ENCODE measurements around the gene C11orf91. TPM values are rescaled to one million over a fixed set of nuclear protein-coding genes. Genes with fewer than 3 reads are reported as not detected.
A peak's percentile ranks its signal among the peaks of the same experiment; 100 is the strongest.

Gene C11orf91
- total and polyA plus RNA-seq, 2 of the 4 experiments (the other 2 are of a cell fraction) = 0.10 TPM; not detected in 1

- H2BK15ac ChIP-seq (ENCODE audit: low read depth, low read length) = no peak overlapping the region
- dilution Hi-C loops (cut with HindIII; ENCODE audit: low sequenced_read_pairs, unreplicated experiment) = no loop called here
- in situ Hi-C loops (cut with MboI; ENCODE audit: low sequenced_read_pairs) = loop anchor here (10.0 kb wide), 1 partner anchor 383 kb away; no protein-coding TSS in a partner anchor
- no peak overlapping the region for H3K4ac ChIP-seq (ENCODE audit: low read depth, low read length)
- H3K9me3 ChIP-seq (ENCODE audit: control insufficient read depth, insufficient read depth, low read length) = no peaks in the 10 kb centered on the region
- H3K27ac ChIP-seq (ENCODE audit: insufficient read depth, low read length) = no peak overlapping the region
- H3K4me3 ChIP-seq (ENCODE audit: insufficient read depth, low read depth, low read length) = no peak overlapping the region
- H4K8ac ChIP-seq (ENCODE audit: low read depth in 2 of 2, low read length in 2 of 2) = no peak overlapping the region
- H4K20me1 ChIP-seq (ENCODE audit: insufficient read depth, low read length) = no peaks in the 10 kb centered on the region
- no peak overlapping the region for H3K23ac ChIP-seq (ENCODE audit: low read depth, low read length)
- H3K56ac ChIP-seq (ENCODE audit: extremely low read depth, insufficient read depth, low read length) = no peak overlapping the region
- no peak overlapping the region for H2AK5ac ChIP-seq (ENCODE audit: low read depth, low read length)
- ChIA-PET POLR2A (ENCODE audit: unreplicated experiment) (no interaction called here), CTCF (no interaction called here)
- H3K9ac ChIP-seq (ENCODE audit: low read depth, low read length) = no peak overlapping the region
- BruUV-seq (replicated peaks) = no TSS peak
- no peak overlapping the region for H3K4me2 ChIP-seq (ENCODE audit: low read depth, low read length)
- no peak overlapping the region for H4K5ac ChIP-seq (ENCODE audit: low read depth, low read length)
- intact Hi-C loops (cut with micrococcal nuclease) = no loop called here
- no peak overlapping the region for H4K91ac ChIP-seq (ENCODE audit: insufficient read depth, low read depth, low read length)
- H3K36me3 ChIP-seq (ENCODE audit: control insufficient read depth, insufficient read depth, low read length) = peaks cover 3% of the 10 kb centered on the region; the same call in 1 of the 2 replicates
- H3K79me1 ChIP-seq (ENCODE audit: low read depth in 1 of 2, low read length in 2 of 2) = peaks cover 0 to 12% of the 10 kb centered on the region in 2 experiments; a peak in 2 of 4 replicates
- peaks cover 9% of the 10 kb centered on the region for H3K4me1 ChIP-seq (ENCODE audit: control insufficient read depth, insufficient read depth, low read length)
- TF ChIP-seq RCOR1 (IDR thresholded peaks at IDR 0.05; ENCODE audit: insufficient replicate concordance, low read length) (no peak), ELK1 (IDR thresholded peaks at IDR 0.05; ENCODE audit: borderline replicate concordance, low read depth, low read length) (no peak), MAZ (IDR thresholded peaks at IDR 0.05; ENCODE audit: borderline replicate concordance, low read depth, low read length) (no peak), RFX5 (IDR thresholded peaks at IDR 0.05; ENCODE audit: low read depth, low read length) (no peak), CEBPB (IDR thresholded peaks at IDR 0.05; ENCODE audit: low read depth, low read length) (no peak), RAD21 (IDR thresholded peaks at IDR 0.05; ENCODE audit: low read length) (no peak), SMC3 (IDR thresholded peaks at IDR 0.05; ENCODE audit: low read depth, low read length) (no peak), USF2 (IDR thresholded peaks at IDR 0.05; ENCODE audit: low read depth, low read length) (no peak), BHLHE40 (IDR thresholded peaks at IDR 0.05; ENCODE audit: low read depth, low read length) (no peak), CHD1 (IDR thresholded peaks at IDR 0.05; ENCODE audit: low read depth, low read length) (no peak), MAFK (IDR thresholded peaks at IDR 0.05; ENCODE audit: low read depth, low read length) (no peak), MXI1 (IDR thresholded peaks at IDR 0.05; ENCODE audit: borderline replicate concordance, low read depth, low read length) (no peak)
- TF ChIP-seq, protein P1, sequence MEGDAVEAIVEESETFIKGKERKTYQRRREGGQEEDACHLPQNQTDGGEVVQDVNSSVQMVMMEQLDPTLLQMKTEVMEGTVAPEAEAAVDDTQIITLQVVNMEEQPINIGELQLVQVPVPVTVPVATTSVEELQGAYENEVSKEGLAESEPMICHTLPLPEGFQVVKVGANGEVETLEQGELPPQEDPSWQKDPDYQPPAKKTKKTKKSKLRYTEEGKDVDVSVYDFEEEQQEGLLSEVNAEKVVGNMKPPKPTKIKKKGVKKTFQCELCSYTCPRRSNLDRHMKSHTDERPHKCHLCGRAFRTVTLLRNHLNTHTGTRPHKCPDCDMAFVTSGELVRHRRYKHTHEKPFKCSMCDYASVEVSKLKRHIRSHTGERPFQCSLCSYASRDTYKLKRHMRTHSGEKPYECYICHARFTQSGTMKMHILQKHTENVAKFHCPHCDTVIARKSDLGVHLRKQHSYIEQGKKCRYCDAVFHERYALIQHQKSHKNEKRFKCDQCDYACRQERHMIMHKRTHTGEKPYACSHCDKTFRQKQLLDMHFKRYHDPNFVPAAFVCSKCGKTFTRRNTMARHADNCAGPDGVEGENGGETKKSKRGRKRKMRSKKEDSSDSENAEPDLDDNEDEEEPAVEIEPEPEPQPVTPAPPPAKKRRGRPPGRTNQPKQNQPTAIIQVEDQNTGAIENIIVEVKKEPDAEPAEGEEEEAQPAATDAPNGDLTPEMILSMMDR (conservative IDR thresholded peaks at IDR 0.05; ENCODE audit: low read depth, low read length) = no peak
- no peak overlapping the region for H2AFZ ChIP-seq (replicated peaks; ENCODE audit: low read length, poor library complexity)
- no peak overlapping the region for H3K14ac ChIP-seq (replicated peaks; ENCODE audit: low read depth, low read length)
- H2AK9ac ChIP-seq (replicated peaks; ENCODE audit: low read depth, low read length, poor library complexity) = no peak overlapping the region
- no peak overlapping the region for H3K18ac ChIP-seq (ENCODE audit: low read depth, low read length)
- no peak overlapping the region for H2BK5ac ChIP-seq (ENCODE audit: low read depth, low read length, poor library complexity, severe bottlenecking)
- DNase-seq (peak; percentile 79), ATAC-seq (ENCODE audit: low read depth) (peak; percentile 87)
- no CpG with 5 or more reads among the region's 2 CpGs for WGBS, 2 experiments (ENCODE audit: extremely low coverage in 2 of 2, insufficient read length in 1 of 2)
- no peak overlapping the region for H2BK20ac ChIP-seq (ENCODE audit: low read depth, low read length)
- peaks cover 3% of the 10 kb centered on the region; the same call in 1 of the 2 replicates for H3K9me1 ChIP-seq (ENCODE audit: insufficient read depth, low read length)
- no peak overlapping the region for H2BK120ac ChIP-seq (ENCODE audit: low read depth, low read length)
- H3K27me3 ChIP-seq (ENCODE audit: control insufficient read depth, insufficient read depth, low read length) = no peaks in the 10 kb centered on the region
Measured at GRCh38 chr11:33747979-33748378, 47.4 kb upstream of the C11orf91 start.

Data from IMR-90 (cell line).